ENCODE results near the gene LGR4.
"Not testable (repeated sequence)": the region's sequence is repeated elsewhere in the genome, so short reads cannot be mapped to it uniquely, and the experiment has no call there.

The LGR4 gene

DNA sequence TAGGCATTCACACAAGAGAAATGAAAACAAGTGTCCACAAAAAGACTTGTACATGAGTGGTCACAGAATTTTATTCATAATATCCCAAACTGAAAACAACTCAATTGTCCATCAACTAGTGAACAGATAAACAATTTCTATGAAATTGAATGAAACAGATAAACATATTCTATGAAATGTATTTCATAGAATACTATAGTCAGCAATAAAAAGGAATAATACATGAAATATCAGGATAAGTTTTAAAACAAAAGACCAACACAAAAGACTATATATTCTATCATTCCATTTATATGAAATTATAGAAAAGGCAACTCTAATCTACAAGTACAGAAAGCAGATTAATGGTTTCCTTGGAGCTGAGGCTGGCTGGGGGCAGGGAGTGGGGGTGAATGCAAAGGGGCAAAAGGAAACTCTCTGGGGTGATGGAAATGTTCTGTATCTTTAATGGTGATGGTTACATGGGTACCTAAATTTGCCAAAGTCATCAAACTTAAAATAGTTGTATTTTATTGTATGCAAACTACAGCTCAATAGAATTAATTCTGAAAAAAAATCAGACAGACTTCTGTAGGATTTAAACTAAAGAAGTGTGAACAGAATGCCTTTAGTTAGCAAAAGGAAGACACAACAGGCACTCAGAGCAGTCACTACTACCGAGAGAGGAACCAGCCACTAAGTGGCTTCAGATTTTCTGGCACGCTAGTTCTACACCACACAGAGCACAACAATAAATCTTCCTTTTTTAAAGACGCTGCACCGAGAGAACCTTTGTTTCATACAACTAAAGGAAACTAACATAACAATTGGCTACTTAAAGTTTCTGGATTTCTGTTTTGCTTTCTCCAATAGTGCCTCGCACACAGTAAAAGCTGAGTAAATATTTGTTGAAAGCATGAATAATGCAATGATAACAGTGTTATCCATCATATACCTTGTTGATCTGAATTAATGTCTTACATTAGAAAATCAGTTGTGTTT is 124.9 kb downstream of the LGR4 start:
- Histone ChIP-seq H3K4me1 (ENCODE audit: insufficient read depth, insufficient read length) (no peaks in the 10 kb centered on the region), H3K9ac (ENCODE audit: insufficient read length, low read depth) (no peak overlapping the region), H3K36me3 (ENCODE audit: insufficient read depth, insufficient read length, low read length) (peaks cover 4% of the 10 kb centered on the region), H3K27me3 (ENCODE audit: insufficient read depth, insufficient read length) (no peaks in the 10 kb centered on the region), H3K9me3 (ENCODE audit: insufficient read depth, low read length) (no peaks in the 10 kb centered on the region), H3K4me3 (ENCODE audit: insufficient read length, low read depth) (no peak overlapping the region)
- TF ChIP-seq YY1 (IDR thresholded peaks at IDR 0.05; ENCODE audit: insufficient read depth, insufficient read length) = no peak
- no peak for TF ChIP-seq ZNF274 (IDR thresholded peaks at IDR 0.05; ENCODE audit: low read depth, low read length)
- TF ChIP-seq SUZ12 (IDR thresholded peaks at IDR 0.05; ENCODE audit: extremely low read depth, insufficient read depth, insufficient read length) = no peak
- DNase-seq (ENCODE audit: low read depth, low spot score) = peak; percentile 30

DNA sequence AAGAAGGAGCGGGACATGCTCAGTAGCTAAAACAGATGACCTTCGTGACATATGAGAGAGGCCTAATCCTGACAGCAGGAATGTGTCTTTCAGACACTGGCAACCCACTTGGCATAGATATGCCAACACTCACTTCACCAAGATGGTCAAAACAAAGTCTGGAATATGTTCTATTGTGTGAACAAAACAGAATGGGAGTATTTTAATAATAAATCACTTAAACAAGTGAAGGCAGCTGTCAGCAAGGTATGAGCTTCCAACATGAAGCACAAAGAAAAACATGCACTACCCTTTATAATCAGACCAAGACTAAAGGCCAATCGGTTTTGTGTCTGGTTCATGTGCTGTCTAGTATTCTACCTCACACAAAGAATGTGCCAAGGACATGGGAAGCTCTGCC is 132.6 kb downstream of the LGR4 start:
- no peaks in the 10 kb centered on the region for H3K4me1 ChIP-seq (ENCODE audit: insufficient read depth, insufficient read length)
- peaks cover 10% of the 10 kb centered on the region for H3K36me3 ChIP-seq (ENCODE audit: insufficient read depth, insufficient read length, low read length)
- no peak overlapping the region for H3K4me3 ChIP-seq (ENCODE audit: insufficient read length, low read depth)
- H3K9ac ChIP-seq (ENCODE audit: insufficient read length, low read depth) = no peak overlapping the region
- no peak for DNase-seq (ENCODE audit: low read depth, low spot score)
- H3K9me3 ChIP-seq (ENCODE audit: insufficient read depth, low read length) = no peaks in the 10 kb centered on the region
- H3K27me3 ChIP-seq (ENCODE audit: insufficient read depth, insufficient read length) = no peaks in the 10 kb centered on the region
- TF ChIP-seq SUZ12 (IDR thresholded peaks at IDR 0.05; ENCODE audit: extremely low read depth, insufficient read depth, insufficient read length) (no peak), ZNF274 (IDR thresholded peaks at IDR 0.05; ENCODE audit: low read depth, low read length) (no peak), YY1 (IDR thresholded peaks at IDR 0.05; ENCODE audit: insufficient read depth, insufficient read length) (no peak)

DNA sequence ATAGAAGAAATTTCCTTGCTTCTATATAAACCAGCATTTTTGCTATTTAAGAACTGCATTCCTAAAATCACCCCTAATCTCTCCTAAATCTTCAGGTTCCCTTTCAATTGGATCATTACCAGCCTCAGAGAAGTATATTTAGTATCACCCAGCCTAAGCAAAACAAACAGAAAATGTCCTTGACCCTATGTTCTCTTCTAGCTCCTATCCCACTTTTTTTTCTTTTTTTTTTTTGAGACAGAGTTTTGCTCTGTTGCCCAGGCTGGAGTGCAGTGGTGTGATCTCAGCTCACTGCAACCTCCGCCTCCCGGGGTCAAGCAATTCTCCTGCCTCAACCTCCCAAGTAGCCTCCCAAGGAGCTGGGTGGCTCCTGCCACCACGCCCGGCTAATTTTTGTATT is 137.8 kb downstream of the LGR4 start:
- not testable (repeated sequence) for H3K4me3 ChIP-seq (ENCODE audit: insufficient read length, low read depth); H3K27me3 ChIP-seq (ENCODE audit: insufficient read depth, insufficient read length); H3K9ac ChIP-seq (ENCODE audit: insufficient read length, low read depth); H3K4me1 ChIP-seq (ENCODE audit: insufficient read depth, insufficient read length); H3K9me3 ChIP-seq (ENCODE audit: insufficient read depth, low read length); DNase-seq (ENCODE audit: low read depth, low spot score); H3K36me3 ChIP-seq (ENCODE audit: insufficient read depth, insufficient read length, low read length)

DNA sequence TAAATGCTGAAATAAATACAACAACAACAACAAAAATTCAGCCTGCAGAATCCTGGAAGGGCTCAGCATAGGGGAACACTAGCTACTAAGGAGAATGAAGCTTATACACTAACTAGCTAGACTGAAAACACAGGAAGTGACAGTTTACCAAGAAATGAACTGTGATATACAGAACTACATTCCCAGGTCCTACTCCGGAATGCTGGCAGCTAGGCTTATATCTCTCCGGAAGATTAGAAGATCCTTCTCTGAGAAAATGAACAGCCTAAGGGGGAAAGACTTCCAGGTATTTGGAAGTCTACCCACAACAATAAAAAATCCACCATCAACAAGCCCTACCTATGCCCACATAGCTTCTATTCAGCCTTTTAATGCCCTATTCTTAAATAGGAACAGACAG is 140.6 kb downstream of the LGR4 start:
- Histone ChIP-seq H3K4me1 (ENCODE audit: insufficient read depth, insufficient read length) (no peaks in the 10 kb centered on the region), H3K36me3 (ENCODE audit: insufficient read depth, insufficient read length, low read length) (no peaks in the 10 kb centered on the region), H3K27me3 (ENCODE audit: insufficient read depth, insufficient read length) (no peaks in the 10 kb centered on the region), H3K4me3 (ENCODE audit: insufficient read length, low read depth) (no peak overlapping the region), H3K9ac (ENCODE audit: insufficient read length, low read depth) (no peak overlapping the region), H3K9me3 (ENCODE audit: insufficient read depth, low read length) (no peaks in the 10 kb centered on the region)
- TF ChIP-seq ZNF274 (IDR thresholded peaks at IDR 0.05; ENCODE audit: low read depth, low read length) (no peak), YY1 (IDR thresholded peaks at IDR 0.05; ENCODE audit: insufficient read depth, insufficient read length) (no peak), SUZ12 (IDR thresholded peaks at IDR 0.05; ENCODE audit: extremely low read depth, insufficient read depth, insufficient read length) (no peak)
- no peak for DNase-seq (ENCODE audit: low read depth, low spot score)

DNA sequence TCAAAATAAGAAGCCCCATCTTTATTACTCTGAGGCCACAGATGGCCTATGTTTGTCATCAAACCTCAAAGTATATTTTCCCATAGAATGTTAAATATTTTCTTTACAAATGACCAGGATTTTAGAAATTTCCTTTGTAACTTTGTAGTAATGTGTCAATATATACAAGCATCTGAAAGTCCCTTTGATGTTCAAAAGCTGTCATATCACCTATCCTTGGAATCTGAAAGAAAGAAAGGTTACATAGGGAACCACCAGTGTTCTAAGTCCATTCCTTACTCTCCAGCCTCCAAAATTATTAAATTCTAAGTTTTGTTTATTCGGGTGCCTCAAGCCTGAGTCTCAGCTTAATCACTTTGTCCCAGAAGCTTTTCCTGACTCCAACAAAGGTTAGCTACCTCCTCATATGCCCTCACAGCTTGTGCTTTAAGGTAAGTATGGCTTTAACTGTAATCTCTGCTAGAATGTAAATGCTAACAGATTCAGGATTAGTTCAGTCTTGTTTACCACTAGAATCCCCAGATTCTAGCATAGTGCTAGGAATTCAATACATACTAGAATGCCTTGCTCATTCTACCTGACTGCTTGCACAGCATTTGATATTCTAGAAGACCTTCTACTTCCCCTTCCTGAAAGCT is 141.8 kb downstream of the LGR4 start:
- no peak for TF ChIP-seq SUZ12 (IDR thresholded peaks at IDR 0.05; ENCODE audit: extremely low read depth, insufficient read depth, insufficient read length)
- TF ChIP-seq YY1 (IDR thresholded peaks at IDR 0.05; ENCODE audit: insufficient read depth, insufficient read length) = no peak
- TF ChIP-seq ZNF274 (IDR thresholded peaks at IDR 0.05; ENCODE audit: low read depth, low read length) = no peak
- no peak overlapping the region for H3K4me3 ChIP-seq (ENCODE audit: insufficient read length, low read depth)

DNA sequence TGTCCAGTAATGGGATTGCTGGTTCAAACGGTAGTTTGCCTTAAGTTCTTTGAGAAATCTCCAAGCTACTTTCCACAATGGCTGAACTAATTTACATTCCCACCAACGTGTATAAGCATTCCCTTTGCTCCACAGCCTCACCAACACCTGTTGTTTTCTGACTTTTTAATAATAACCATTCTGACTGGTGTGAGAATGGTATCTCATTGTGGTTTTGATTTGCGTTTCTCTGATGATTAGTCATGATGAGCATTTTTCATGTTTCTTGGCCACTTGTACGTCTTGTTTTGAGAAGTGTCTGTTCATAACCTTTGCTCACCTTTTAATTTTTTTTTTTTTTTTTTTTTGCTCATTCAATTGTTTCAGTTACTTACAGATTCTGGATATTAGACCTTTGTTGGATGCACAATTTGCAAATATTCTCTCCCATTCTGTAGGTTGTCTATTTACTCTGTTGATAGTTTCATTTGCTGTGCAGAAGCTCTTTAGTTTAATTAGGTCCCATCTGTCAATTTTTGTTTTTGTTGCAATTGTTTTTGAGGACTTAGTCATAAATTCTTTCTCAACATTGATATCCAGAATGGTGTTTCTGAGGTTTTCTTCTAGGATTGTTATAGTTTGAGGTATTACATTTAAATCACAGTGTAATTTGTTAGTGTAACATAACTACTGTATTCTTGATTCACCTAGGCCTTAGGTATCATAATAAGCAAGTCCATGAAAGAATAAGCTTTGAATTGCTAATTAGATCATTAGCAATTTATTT is 142.5 kb downstream of the LGR4 start:
- DNase-seq (ENCODE audit: low read depth, low spot score) = no peak
- H3K4me1 ChIP-seq (ENCODE audit: insufficient read depth, insufficient read length) = no peaks in the 10 kb centered on the region
- H3K9me3 ChIP-seq (ENCODE audit: insufficient read depth, low read length) = no peaks in the 10 kb centered on the region
- H3K36me3 ChIP-seq (ENCODE audit: insufficient read depth, insufficient read length, low read length) = no peaks in the 10 kb centered on the region
- no peaks in the 10 kb centered on the region for H3K27me3 ChIP-seq (ENCODE audit: insufficient read depth, insufficient read length)
- H3K9ac ChIP-seq (ENCODE audit: insufficient read length, low read depth) = no peak overlapping the region
- no peak for TF ChIP-seq ZNF274 (IDR thresholded peaks at IDR 0.05; ENCODE audit: low read depth, low read length)
- TF ChIP-seq SUZ12 (IDR thresholded peaks at IDR 0.05; ENCODE audit: extremely low read depth, insufficient read depth, insufficient read length) = no peak
- TF ChIP-seq YY1 (IDR thresholded peaks at IDR 0.05; ENCODE audit: insufficient read depth, insufficient read length) = no peak
- H3K4me3 ChIP-seq (ENCODE audit: insufficient read length, low read depth) = no peak overlapping the region

More for the DNA sequence above, 141.8 kb downstream of the LGR4 start:
- Histone ChIP-seq H3K4me1 (ENCODE audit: insufficient read depth, insufficient read length) (no peaks in the 10 kb centered on the region), H3K36me3 (ENCODE audit: insufficient read depth, insufficient read length, low read length) (no peaks in the 10 kb centered on the region), H3K9ac (ENCODE audit: insufficient read length, low read depth) (no peak overlapping the region), H3K27me3 (ENCODE audit: insufficient read depth, insufficient read length) (no peaks in the 10 kb centered on the region), H3K9me3 (ENCODE audit: insufficient read depth, low read length) (no peaks in the 10 kb centered on the region)
- DNase-seq (ENCODE audit: low read depth, low spot score) = no peak

DNA sequence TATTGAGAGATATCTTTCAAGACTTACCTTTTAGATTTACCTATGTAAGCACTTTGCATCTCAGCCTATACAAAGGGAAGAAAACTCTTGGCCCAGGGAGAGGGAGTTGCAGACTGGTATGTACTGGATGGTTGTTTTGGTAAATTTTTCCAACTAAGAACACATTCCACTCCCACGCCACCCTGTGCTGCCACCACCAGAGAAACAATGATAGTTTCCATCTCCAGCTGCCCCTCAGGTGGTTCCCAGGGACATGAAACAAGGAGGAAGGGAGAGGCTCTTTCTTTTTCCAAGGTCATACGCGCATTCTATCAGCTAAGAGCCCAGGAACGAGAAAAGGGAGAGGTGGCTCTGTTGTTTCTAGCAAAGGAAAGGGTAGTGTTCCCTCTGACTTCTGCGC is 144.0 kb downstream of the LGR4 start:
- Histone ChIP-seq H3K4me3 (ENCODE audit: insufficient read length, low read depth) (no peak overlapping the region), H3K36me3 (ENCODE audit: insufficient read depth, insufficient read length, low read length) (no peaks in the 10 kb centered on the region), H3K4me1 (ENCODE audit: insufficient read depth, insufficient read length) (no peaks in the 10 kb centered on the region), H3K27me3 (ENCODE audit: insufficient read depth, insufficient read length) (no peaks in the 10 kb centered on the region), H3K9me3 (ENCODE audit: insufficient read depth, low read length) (no peaks in the 10 kb centered on the region), H3K9ac (ENCODE audit: insufficient read length, low read depth) (no peak overlapping the region)
- TF ChIP-seq SUZ12 (IDR thresholded peaks at IDR 0.05; ENCODE audit: extremely low read depth, insufficient read depth, insufficient read length) (no peak), ZNF274 (IDR thresholded peaks at IDR 0.05; ENCODE audit: low read depth, low read length) (no peak), YY1 (IDR thresholded peaks at IDR 0.05; ENCODE audit: insufficient read depth, insufficient read length) (no peak)
- peak; percentile 55 for DNase-seq (ENCODE audit: low read depth, low spot score)

DNA sequence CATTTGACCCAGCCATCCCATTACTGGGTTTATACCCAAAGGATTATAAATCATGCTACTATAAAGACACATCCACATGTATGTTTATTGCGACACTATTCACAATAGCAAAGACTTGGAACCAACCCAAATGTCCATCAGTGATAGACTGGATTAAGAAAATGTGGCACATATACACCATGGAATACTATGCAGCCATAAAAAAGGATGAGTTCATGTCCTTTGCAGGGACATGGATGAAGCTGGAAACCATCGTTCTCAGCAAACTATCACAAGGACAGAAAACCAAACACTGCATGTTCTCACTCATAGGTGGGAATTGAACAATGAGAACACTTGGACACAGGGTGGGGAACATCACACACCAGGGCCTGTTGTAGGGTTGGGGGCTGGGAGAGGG is 145.5 kb downstream of the LGR4 start:
- H3K27me3 ChIP-seq (ENCODE audit: insufficient read depth, insufficient read length); H3K9me3 ChIP-seq (ENCODE audit: insufficient read depth, low read length); H3K4me3 ChIP-seq (ENCODE audit: insufficient read length, low read depth); H3K4me1 ChIP-seq (ENCODE audit: insufficient read depth, insufficient read length); DNase-seq (ENCODE audit: low read depth, low spot score); H3K9ac ChIP-seq (ENCODE audit: insufficient read length, low read depth); H3K36me3 ChIP-seq (ENCODE audit: insufficient read depth, insufficient read length, low read length): not testable (repeated sequence)

DNA sequence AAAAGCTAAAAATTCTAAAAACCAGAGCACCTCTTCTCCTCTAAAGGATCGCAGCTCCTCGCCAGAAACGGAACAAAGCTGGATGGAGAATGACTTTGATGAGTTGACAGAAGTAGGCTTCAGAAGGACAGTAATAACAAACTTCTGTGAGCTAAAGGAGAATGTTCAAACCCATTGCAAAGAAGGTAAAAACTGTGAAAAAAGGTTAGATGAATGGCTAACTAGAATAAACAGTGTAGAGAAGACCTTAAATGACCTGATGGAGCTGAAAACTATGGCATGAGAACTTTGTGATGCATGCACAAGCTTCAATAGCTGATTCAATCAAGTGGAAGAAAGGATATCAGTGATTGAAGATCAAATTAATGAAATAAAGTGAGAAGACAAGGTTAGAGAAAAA is 150.4 kb downstream of the LGR4 start:
- not testable (repeated sequence) for H3K9ac ChIP-seq (ENCODE audit: insufficient read length, low read depth); H3K9me3 ChIP-seq (ENCODE audit: insufficient read depth, low read length); DNase-seq (ENCODE audit: low read depth, low spot score); H3K27me3 ChIP-seq (ENCODE audit: insufficient read depth, insufficient read length); H3K4me3 ChIP-seq (ENCODE audit: insufficient read length, low read depth); H3K4me1 ChIP-seq (ENCODE audit: insufficient read depth, insufficient read length); H3K36me3 ChIP-seq (ENCODE audit: insufficient read depth, insufficient read length, low read length)

DNA sequence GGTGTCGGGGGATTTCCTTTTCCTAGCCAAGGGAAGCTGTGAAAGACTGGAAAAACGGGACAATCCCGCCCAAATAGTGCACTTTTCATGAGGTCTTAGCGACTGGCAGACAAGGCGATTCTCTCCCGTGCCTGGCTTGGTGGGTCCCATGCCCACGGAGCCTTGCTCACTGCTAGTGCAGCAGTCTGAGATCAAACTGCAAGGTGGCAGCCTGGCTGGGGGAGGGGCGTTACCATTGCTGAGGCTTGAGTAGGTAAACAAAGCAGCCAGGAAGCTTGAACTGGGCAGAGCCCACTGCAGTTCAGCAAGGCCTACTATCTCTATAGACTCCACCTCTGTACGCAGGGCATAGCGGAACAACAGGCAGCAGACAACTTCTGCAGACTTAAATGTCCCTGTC is 151.2 kb downstream of the LGR4 start:
- not testable (repeated sequence) for DNase-seq (ENCODE audit: low read depth, low spot score); H3K9me3 ChIP-seq (ENCODE audit: insufficient read depth, low read length); H3K4me3 ChIP-seq (ENCODE audit: insufficient read length, low read depth)

More for the DNA sequence above, 151.2 kb downstream of the LGR4 start:
- not testable (repeated sequence) for H3K27me3 ChIP-seq (ENCODE audit: insufficient read depth, insufficient read length); H3K4me1 ChIP-seq (ENCODE audit: insufficient read depth, insufficient read length); H3K9ac ChIP-seq (ENCODE audit: insufficient read length, low read depth); H3K36me3 ChIP-seq (ENCODE audit: insufficient read depth, insufficient read length, low read length)
